ENCODE results near the gene CDC42SE2.

DNA sequence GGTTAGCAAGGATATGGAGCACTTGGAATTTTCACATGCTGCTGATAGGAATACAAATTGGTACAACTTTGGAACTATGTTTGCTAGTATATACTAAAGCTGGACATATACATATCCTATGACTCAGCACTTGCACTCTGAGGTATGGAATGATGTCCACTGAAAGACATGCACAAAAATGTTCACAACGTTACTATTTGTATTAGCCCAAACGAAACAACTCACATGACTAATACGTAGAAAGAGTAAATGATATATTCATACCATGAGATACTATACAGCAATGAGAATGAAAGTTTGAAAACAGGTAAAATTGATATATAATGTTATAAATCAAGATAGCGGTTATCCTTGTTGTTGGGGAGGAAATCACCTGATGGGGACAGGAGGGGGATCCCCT, 45.5 kb upstream of the CDC42SE2 start:
- TF ChIP-seq POLR2A (IDR thresholded peaks at IDR 0.05; ENCODE audit: extremely low read depth, insufficient read length), result no peak
- TF ChIP-seq, protein P1, sequence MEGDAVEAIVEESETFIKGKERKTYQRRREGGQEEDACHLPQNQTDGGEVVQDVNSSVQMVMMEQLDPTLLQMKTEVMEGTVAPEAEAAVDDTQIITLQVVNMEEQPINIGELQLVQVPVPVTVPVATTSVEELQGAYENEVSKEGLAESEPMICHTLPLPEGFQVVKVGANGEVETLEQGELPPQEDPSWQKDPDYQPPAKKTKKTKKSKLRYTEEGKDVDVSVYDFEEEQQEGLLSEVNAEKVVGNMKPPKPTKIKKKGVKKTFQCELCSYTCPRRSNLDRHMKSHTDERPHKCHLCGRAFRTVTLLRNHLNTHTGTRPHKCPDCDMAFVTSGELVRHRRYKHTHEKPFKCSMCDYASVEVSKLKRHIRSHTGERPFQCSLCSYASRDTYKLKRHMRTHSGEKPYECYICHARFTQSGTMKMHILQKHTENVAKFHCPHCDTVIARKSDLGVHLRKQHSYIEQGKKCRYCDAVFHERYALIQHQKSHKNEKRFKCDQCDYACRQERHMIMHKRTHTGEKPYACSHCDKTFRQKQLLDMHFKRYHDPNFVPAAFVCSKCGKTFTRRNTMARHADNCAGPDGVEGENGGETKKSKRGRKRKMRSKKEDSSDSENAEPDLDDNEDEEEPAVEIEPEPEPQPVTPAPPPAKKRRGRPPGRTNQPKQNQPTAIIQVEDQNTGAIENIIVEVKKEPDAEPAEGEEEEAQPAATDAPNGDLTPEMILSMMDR (IDR thresholded peaks at IDR 0.05; ENCODE audit: low read depth, low read length), result no peak

Measured in NB4 (cell line).